COLO668 (cell line): Measurements from ENCODE around the gene DENND2A.
A peak's percentile ranks its signal among the peaks of the same experiment; 100 is the strongest.
"Not testable (repeated sequence)": the region's sequence is repeated elsewhere in the genome, so short reads cannot be mapped to it uniquely, and the experiment has no call there.

Experiments used
- DNase-seq: peaks from one replicate; lab custom pipeline; 2025; ENCODE audit not compliant: unreplicated experiment; lab: John Stamatoyannopoulos, UW

The DENND2A gene

DNA sequence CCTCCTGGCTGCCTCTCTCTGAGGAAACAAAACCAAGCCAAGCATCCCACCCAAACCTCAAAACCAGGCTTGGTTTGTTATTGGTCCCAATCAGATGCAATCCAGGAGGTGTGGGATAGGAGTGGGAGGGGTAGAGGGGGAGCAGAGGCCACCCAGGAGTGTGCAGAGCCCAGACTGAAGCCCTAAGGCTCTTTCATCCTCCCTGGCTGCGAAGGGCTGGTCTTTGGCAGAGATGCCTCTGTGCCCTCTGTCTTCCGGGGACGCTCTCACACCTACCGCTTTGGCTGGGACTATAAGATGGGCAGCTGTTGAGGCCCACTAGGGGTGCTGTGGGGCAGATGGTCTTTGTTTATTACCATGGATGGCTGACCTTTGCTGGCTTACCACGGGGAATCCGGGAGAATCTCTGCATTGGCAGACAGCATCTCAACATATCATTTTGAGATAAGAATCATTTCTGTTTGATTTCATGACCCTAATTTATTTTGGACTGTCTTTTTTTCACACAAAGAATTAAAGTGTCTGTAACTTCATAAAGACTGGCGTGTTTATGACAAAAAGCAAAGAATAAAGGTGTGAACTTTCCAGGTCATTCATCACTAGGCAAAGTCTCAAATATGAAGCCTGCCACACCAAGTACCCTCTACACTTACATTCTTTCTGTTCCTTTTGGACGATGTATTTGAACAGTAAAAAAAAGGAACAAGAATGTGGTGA lies 6.5 kb upstream of the DENND2A start:
- DNase-seq, result peak; percentile 73

- DNase-seq, result no peak
Observed at GRCh38 chr7:140645166-140645900, 4.7 kb upstream of the DENND2A start.

GRCh38 chr7:140644761-140645160 lies 4.1 kb upstream of the DENND2A start:
- not testable (repeated sequence) for DNase-seq

DNA sequence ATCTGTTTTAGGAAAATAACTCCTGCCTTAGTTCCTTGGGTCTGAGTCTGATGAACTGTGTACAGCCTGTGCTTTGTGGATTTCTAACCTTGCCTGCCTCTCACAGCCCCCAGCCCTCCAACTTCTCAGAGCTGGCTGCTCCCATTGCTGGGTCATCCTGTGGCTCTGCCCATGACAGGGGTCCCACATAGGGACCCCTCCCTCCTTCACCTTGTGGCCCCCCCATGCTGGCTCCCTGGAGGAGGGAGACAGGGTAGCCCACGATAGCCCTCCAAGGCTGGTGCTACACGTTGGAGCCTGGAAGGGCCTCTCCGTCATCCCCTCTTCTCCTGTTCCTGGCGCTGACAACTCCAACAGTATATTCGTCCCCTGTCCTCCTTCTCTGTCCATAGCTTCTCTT lies 2.8 kb upstream of the DENND2A start:
- no peak for DNase-seq

DNA sequence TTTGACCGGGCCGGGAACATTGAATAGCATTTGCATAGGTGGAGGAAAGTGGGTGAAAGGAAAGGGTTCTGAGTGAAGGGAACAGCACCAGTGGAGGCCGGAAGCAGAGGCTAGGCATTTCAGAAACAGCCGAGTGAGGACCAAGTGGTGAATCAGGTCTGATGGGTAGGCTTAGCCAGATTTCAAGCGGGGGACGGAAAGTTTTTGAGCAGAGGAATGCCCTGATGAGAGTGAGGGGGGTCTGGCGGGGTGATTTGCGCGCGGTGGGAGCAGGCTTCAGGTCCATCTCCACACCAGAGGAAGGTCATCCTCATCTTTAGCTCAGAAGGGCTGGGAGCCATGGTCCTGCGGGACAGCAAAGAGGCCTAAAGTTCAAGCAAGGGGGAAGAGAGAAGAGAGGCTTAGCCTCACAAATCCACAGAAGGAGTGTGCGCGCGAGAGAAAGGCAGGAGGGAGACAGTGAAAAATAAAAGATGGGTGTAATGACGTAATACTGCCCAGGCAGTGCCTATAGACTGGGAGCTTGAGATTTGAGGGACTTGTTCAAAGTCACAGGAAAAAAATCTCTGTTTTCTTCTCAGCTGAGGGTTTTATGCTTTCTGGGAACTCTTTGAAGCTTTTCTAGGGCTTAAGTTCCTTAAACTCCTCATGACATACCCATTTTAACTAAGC lies 1.0 kb upstream of the DENND2A start:
- no peak for DNase-seq

GRCh38 chr7:140640060-140640637 lies 464 bp downstream of the DENND2A start:
- peak; percentile 43 for DNase-seq

DNA sequence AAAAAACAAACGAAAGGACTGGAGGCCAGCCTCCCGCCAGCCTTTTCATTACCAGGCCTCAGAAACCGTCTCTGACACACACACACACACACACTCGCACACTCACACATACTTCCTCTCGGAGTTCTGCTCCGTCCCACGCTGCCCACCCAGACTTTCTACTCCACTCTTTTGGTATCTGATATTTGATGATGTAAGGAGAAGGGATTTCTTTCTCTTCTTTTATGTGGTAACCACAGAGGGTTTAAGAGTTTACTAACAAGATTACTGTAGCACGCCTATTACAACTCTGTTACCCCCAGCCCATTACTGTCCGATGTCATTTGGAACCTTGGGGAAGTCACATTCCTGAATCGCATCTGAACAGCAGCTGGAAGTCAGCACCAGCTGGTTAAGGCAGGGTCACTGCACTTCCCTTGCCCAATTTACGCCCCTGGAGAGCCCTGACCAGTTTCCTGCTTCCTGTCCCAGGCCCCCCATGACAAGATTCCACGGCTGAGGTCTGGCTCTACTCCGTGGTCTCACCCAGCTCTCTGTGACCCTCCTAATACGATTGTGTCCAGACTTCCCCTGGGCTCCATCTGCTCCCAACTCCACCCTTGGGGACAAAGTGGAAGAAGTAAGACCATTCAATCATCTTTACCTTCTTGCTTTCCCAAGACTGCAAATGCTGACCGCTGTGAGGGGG lies 1.1 kb downstream of the DENND2A start:
- DNase-seq, result no peak

- no peak for DNase-seq
Observed at GRCh38 chr7:140638173-140638791, 2.3 kb downstream of the DENND2A start.

DNA sequence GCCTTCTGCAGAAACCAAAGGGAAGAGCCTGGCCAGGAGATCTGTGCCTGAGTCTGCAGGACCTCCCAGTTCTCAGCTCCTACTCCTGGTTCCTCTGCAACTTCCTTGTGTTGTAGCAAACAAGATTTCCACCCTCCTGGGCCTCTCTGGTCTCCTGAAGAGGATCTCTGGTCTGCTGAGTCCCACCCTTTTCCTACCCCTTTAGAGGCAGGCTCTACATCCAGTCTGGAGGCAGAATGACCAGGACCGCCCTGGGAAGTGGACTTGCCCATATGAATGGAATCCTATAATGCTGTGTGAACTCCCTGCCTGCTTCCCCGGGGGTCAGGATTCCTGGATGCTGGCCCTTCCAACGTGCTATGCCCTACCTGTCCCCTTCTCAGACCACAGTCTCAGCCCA lies 3.2 kb downstream of the DENND2A start:
- no peak for DNase-seq

- DNase-seq, result no peak
Observed at GRCh38 chr7:140635816-140636215, 4.8 kb downstream of the DENND2A start.

DNA sequence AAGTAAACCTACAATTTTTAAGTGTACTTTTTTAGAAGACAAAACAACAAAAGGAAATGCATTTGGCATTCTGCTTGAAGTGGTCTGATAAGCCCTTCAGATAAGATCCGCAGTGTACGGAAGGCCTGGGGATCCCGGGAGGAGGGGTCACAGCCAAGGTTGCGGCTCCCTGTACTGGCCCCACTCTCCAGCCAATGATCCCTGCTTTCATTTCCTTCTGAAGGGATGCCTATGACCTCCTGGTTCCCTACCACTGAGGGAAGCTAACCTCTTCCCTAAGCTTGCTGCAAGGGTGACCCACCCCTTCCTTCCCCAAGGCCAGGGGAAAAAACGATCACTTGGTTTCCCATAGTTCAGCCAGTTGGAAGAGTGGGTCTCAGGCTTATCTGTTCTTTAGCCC lies 5.3 kb downstream of the DENND2A start:
- DNase-seq, result no peak

- DNase-seq, result no peak
Observed at GRCh38 chr7:140631602-140632001, 9.0 kb downstream of the DENND2A start.

DNA sequence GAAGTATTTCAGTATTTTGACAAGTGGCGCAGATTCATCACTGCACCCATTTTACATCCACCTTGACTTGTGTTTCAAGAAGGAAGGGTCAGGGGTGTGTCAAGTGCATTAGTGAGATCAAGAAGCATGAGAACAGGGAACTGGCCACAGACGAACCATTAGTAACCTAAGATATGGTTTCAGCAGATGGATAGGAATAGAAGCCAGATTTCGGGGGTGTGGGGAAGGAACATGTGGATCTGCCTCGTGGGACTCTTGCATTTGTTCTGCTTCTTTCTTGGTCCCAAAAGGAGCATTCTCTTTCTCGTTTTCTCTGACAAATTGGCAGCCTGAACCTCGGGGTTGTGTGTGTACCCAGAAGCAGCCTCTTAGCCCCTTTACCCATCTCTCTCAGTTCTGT lies 9.6 kb downstream of the DENND2A start:
- DNase-seq, result no peak

GRCh38 chr7:140625908-140626868 lies 14.4 kb downstream of the DENND2A start:
- peak; percentile 8 for DNase-seq

DNA sequence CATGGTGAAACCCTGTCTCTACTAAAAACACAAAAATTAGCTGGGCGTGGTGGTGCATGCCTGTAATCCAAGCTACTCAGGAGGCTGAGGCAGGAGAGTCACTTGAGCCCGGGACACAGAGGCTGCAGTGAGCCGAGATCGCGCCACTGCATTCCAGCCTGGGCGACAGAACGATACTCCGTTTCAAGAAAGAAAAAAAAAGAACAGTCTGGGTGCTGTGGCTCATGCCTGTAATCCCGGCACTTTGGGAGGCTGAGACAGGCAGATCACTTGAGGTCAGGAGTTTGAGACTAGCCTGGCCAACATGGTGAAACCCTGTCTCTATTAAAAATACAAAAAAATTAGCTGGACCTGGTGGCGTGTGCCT lies 15.4 kb downstream of the DENND2A start:
- DNase-seq, result not testable (repeated sequence)

DNA sequence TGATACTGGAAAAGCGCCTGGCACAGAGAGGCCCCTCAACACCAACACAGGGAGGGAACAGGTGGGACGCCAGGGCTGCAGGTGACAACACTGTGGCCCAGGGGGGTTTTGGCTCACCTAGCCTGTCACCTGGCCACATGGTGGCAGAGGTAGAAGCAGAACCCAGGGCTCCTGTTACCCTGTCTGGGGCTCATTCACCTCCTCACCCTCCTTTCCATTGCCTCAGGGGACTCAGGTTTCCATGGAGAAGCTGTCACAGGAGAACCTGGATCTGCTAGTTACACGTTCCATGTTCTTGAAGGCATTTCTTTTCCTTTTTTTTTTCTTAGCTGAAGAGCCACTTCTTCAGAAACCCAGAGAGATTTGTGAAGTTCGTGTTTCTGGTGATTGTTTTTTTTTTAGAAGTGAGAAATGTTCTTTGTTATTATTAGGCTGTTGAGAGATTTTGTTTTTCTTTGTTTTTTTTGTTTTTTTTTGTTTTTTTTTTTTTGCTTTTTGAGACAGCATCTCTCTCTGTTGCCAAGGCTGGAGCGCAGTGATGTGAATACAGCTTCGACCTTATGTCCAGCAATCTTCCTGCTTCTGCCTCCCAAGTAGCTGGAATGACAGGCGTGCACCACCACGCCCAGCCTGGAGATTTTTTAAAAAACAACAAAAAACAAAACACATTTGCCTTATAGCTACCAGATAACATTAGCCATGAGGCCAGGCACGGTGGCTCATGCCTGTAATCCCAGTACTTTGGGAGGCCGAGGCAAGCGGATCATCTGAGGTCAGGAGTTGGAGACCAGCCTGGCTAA lies 16.0 kb downstream of the DENND2A start:
- DNase-seq, result peak; percentile 25

GRCh38 chr7:140623980-140624379 lies 16.6 kb downstream of the DENND2A start:
- no peak for DNase-seq

DNA sequence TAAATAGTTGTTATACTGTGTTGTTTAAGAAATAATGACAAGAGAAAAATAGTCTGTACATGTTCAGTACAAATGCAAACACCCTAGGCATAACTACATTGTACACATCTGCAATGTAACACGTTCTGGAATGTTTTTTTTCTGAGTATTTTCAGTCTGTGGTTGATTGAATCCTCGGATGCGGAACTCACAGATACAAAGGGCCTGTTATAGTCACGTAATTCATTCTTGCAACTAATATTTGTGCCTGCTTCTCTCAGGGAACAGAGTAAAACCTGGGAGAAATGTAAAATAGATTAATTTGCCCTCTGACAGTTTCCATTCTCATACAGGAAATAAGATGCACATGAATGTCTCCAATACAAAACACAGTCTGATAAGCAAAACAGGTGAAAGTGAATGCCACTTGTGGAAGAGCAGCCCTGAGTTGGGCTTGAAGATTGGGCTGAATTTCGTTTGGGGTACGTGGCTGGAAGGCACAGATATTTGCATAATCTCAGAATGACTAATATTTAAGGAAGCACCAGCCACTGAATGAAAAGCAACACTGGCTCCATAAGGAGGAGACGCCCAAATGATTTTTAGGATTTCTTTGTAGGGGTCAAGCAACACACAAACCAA lies 19.1 kb downstream of the DENND2A start:
- no peak for DNase-seq
